HG03571 (cell line): ENCODE measurements around the gene CTTNBP2.

Experiments
- ATAC-seq: cut with Tn5 transposase; IDR thresholded peaks from one replicate; pipeline ENCODE4 v1.9.1; 2021; ENCODE audit not compliant: unreplicated experiment

Gene CTTNBP2

DNA sequence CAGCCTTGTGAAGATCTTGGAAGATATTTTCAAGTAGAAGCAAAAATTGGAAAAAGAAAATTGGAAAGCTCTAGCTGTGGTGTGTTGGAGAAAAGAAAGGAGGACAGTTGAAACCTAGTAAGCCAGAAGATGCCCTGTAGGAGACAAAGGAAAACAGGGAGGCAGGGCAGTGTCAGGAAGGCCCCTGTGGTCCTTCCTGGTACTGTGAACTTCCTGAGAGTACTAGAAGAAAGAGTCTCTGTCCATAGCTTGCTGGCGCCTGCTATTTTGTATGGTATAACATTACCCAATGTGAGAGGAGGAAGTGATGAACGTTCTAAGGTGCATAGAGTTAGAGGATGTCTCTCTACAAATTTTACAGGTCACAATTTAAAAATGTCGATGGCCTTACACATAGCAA is 183.1 kb downstream of the CTTNBP2 start:
- no peak for ATAC-seq

DNA sequence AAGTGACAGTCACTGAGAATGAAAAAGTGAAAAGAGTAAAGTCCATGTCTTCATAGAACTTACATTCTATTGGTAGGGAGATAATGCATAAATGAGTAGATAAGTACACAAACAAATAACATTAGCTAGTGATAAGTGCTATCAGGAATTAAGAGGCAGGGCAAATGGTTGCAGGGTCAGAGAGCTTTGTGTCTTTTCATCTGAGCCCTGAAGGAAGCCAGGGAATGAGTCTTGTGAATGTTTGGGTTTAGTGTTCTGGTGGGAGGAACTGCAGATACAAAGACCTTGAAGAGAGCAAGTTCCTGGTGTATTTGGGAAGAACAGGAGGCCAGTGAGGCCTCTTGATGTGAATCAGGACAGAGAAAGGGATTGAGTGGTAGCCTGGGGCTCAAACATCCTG is 183.8 kb downstream of the CTTNBP2 start:
- no peak for ATAC-seq

DNA sequence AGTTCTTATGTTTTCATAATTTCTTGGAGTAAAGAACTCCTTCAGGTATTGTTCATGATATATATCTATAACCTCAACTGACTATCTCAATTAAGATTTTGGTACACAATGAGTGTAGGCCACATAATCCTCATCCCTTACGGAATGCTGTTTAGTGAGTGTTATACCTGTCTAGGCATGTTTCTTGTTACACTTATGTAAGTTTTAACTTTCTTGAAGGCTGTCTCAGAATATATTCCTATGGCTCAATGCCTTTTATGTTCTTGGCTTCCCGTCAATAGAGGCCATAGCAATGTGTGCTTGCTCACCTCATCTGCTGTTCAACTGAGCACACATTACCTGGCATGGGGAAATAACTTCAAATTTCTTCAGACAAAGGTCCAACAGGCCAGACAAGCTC is 185.1 kb downstream of the CTTNBP2 start:
- no peak for ATAC-seq

DNA sequence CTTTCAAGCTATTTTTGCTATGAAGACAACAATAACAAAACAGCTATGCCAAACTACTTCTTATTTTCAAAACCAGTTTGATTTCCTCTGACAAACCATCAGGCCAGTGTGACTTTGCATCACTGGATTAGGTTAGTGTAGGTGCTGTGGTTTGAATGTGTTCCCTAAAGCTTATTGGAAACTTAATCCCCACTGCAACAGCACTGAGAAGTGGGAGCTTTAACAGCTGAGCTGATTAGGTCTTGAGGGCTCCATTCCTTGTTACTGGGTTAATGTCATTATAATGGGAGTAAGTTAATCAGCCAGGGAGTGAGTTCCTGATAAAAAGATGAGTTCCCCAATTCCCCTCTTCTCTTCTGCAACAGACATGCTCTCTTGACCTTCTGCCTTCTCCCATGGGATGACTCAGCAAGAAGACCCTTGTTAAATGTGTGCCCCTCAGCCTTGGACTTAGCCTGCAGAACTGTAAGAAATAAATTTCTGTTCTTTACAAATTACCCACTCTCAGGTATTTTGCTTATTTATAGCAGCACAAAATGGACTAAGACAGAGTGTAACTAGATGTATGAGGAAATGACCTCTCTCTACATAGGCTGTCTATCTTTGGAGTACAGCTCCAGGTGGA is 186.8 kb downstream of the CTTNBP2 start:
- ATAC-seq = no peak

DNA sequence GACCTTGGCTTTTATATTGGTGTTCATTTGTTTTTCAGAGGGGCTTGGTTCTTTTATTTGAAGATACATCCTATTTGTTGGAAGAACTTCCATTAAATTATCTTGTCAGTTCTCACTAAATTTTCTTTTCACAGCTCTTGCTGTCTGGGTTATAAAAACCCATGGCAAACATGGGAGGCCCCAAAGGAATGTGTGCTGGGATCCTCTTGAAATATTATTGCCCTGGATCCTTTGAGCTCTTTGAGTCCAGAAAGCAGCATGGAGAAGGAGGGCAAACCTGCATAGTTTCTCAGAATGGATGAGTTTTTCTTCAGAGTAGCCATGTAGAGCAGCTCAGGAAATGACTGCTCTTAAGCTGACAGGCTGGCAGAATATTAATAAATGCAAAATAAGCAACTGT is 187.4 kb downstream of the CTTNBP2 start:
- no peak for ATAC-seq

DNA sequence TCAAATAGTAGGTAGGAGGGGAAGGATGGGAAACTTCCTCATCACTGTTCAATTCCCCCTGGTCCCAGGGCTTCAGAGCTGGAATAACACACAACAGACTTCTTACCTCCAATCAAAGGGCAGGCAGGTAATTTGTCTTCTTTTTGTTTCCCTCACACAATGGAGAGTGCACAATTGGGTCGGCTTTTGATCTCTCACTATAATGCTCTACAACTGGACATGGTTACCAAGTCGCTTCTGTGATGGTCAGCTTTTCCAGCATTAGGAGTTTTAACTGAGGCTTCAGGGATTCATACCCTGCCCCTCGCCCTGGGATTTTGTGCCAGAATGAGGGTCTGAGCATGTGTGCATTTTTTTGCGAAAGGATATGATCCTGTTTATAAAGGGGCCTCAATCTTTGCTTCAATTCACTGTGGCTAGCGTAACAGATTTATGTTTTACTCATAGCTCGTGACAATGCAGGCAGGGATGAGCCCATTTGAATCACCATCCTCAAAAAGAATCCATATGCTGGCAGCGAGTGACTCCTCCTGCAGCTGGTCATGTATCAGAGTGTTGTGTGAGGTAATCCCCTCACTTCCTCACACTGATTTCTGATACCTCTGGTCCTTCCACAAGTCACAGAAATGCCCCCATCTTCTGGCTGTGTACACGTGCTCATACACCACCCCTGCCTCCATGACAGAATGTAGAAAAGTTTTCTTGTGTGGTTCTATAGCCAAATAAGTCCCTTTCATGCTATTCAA is 189.6 kb downstream of the CTTNBP2 start:
- ATAC-seq = no peak

DNA sequence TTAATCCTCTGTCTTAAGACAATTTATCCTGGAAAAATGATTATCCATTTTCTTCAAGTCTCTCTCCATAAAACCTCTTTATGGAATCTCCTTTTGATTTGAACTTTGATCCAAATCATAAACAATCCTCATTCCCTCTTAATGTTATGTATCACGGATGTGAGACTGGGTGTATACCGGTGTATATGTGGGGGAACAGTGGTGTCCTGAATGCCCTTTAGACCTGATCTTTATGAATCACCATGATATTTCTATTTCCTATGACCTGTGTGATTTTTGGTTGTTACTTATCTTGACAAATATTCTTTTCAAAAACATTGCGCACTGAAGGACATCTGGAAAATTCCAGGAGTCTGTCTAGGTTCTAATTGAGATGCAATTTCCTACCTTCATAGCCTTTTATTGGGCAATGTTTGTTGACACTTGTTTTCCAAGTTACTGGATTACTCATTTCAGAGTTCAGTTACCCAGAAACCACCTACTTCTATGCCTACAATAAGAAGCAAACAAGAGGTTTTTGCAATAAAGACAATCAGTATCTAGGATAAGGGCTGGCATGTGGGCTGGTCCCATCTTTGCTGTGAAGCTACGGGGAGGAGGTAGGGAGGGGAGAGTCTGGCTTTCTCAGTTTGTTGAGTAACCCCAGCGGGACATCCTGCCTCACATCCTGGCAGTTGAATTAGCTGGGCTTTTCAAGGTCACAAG is 190.4 kb downstream of the CTTNBP2 start:
- ATAC-seq = no peak

DNA sequence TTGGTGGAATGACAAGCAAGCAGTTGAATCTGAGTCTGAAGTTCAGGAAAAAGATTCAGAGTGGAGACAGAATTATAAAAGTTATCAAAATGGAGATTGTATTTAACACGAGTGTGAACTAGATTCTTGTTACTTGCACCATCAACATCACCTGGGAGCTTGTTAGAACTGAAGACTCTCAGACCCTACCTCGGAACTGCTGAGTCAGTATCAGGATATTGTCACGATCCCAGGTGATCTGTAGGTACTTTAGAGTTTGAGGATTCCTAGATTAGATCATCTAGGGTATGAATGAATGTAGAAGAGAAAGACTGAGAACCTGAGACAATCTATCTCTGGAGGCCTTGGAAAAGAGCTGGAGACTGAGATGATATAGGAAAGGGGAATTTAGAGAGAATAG is 194.1 kb downstream of the CTTNBP2 start:
- ATAC-seq = no peak

DNA sequence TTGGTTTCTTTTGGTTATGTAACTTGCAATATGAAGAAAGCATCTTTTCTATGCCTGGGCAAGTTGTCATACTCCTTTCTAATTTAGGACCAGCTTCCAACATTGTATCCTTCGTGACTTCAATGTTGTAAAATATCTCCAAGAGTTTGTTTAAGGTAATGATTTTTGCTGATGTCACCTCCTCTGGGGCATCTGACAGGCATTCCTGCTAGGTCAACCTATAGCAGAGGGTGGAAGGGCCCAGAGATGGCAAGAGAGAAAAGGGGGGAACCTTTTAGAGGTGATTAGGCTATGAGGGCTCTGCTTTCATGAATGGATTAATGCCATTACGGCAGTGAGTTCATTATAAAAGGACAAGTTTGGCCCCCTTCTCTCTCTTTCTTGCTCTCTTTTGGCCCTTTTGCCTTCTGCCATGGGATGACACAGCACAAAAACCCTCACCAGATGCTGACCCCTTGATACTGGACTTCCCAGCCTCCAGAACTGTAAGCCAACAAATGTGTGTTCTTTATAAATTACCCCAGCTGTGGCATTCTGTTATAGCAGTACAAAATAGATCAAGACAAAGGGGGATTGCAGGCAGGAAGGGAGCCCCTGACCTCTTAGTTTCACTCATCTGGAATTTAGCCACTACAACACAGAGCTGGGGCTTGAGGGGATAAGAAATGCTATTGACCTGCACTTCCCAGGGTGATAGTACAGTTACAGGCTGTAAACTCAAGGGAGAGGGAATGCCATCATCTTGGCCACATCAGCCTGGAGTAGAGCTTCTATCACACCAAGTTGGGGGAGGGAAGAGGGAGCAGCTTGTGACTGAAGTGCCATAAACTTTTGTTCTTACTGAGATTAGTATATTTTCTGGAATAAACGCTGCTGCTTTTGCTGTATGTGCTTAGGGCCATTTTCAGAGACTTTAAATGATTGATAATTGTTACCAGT is 197.5 kb downstream of the CTTNBP2 start:
- no peak for ATAC-seq

DNA sequence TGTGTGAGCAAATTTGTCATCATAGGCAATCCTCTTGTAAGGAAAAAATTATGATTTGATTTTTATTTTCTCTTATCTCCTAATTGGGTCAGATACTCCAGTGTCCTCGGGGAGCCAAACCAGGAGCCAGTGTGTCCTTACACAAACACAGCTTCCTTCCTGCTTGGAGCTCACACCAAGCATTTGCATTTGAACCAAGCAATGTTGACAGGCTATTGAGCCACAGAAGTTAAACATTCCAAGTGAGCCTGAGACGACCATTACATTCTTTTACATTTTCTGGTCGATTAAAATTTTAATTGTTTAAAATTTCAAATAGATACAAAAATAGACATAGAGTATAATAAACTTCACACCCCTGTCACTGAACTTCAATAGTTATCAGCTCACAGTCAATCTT is 198.6 kb downstream of the CTTNBP2 start:
- ATAC-seq = no peak

DNA sequence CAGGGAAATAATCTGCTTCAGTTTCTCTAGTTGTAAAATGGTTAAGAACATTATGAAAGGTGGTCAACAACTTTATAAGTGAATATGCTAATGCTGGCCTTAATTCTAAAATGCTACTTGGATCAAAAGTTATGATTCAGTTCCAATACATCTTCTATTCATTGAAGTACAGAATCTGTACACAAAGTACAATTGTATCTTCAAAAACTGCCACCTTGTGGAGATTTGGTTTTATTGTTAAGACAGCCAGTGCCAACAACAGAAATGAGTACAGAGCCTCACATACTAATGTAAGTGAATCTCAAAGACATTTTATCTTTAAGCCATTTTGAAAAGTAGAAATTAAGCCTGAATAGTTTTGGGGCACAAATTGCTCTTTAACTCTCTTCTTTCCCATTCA is 199.4 kb downstream of the CTTNBP2 start:
- ATAC-seq = no peak

DNA sequence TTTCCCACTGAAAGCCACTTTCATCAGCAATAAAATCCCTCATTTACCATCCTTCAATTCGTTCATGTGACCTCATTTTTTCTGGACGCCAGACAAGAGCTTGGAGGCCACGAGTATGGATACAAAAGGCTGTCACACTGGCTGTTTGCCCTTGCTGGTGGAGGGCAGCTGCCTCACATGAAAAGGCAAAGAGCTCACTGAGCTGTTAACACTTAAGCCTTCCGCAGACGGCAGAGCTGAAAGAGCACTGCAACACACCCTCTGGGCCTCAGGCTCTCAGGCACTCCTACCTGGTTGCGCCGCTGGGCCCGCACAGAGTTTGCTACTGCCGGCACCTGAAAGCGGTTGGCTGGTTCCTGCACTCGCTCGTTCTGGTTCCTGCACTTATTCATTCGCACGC is 199.9 kb downstream of the CTTNBP2 start:
- ATAC-seq = no peak

DNA sequence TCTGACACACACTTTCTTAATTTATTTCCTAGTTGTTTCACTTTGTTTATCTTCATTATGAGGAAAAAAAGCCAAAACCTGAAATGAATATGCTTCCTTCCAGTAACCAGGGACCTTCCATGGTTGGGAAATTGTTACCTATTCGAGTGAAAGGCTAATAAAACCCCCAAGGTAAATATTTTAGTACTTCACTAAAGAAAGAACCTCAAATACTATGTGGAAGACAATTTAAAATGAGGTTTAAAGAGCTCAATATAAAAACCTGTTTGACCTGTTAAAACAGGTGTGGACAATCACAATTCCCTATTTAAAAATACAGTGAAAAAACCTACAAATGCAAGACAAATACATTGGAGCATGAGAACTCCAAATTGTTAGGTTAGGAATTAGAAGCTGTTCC is 200.8 kb downstream of the CTTNBP2 start:
- ATAC-seq = no peak

DNA sequence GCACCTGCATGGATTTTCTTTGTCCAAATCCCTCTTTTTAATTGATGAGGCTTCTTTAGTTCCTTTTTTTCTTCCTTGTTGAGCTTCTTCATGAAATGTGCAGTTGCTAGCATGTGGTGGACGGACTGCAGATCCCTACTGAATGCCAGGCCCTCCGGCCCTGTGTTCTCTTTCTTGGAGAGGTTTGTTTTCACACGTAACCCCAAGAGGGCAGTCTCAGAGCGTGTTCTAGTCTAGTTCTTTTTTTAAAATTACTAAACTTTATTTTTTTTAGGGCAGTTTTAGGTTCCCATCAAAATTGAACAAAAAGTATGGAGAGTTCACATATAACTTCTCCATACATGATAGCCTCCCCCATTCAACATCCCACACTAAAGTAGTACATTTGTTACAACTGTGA is 203.4 kb downstream of the CTTNBP2 start:
- no peak for ATAC-seq

DNA sequence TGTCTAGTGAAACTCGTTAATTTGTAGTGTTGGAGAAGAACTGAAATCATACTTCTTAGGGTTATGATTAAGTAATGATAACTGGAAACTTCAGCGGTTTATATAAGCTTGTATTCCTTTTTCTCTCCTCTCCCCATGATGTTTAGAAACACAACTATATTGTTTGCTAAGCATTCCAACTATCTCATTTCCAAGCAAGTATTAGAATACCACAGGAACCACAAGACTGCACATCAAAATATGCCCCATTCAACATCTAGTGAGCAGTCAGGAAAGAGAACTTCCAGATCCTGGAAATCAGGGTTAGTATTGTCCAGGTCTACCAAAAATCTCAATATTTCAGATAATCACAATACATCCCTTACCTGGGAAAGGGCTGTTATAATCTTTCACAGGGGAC is 205.8 kb downstream of the CTTNBP2 start:
- ATAC-seq = no peak

DNA sequence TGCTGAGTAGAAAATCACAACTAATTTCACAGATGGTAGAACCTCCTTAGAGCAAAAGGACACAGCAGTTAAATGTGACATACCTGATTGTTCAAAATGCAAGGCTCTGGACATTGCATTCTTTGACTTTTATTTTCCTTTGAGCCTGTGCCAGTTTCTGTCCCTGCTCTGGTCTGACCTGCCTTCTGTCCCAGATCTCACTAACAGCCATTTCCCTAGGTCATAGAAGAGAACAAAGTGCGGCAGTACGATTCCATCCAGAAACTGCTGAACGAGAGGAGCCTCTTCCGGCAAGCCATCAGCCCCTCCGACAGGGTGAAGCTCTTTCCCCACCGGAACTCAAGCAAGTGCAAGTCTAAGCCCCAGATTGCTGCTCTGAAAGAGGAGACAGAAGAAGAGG is 206.6 kb downstream of the CTTNBP2 start:
- no peak for ATAC-seq

DNA sequence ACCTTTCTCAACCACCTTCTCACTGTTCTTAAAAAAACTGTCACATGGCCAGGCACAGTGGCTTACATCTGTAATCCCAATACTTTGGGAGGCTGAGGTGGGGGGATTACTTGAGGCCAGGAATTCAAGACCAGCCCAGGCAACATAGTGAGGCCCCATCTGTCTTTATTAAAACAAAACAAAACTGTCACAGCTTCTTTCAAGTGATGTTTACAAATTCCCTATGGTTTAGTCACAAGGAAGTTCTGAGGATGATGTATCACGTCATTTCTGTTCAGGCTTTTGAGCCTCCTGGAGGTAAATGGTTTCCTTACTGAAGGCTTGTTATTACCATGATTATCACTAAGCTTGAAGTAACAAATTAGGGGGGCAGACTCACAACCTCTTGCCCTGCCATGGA is 207.2 kb downstream of the CTTNBP2 start:
- no peak for ATAC-seq

DNA sequence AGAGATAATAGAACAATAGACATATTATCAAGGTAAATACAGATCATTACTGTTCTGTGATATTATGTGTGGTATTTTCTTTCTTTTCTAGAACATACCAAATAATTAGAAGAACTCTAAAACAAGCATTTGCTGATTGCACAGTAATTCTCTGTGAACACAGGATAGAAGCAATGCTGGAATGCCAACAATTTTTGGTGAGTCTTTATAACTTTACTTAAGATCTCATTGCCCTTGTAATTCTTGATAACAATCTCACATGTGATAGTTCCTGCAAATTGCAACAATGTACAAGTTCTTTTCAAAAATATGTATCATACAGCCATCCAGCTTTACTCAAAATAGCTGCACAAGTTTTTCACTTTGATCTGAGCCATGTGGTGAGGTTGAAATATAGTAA is 207.9 kb downstream of the CTTNBP2 start:
- ATAC-seq = no peak

DNA sequence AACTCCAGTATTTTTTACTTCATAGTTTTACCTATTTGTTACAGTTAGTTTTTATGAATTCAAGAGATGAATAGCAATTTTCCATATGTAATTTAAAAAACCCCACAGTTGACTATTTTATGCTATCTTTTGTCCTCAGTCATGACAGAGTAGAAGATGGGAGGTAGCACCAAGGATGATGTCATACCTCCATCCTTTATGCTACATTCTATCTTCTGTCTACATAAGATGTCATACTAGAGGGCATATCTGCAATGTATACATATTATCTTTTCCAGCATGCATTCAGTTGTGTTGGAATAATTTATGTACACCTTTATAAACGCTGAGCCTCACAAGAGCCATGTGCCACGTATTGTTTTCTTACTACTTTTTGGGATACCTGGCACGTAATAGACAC is 209.2 kb downstream of the CTTNBP2 start:
- ATAC-seq = no peak

DNA sequence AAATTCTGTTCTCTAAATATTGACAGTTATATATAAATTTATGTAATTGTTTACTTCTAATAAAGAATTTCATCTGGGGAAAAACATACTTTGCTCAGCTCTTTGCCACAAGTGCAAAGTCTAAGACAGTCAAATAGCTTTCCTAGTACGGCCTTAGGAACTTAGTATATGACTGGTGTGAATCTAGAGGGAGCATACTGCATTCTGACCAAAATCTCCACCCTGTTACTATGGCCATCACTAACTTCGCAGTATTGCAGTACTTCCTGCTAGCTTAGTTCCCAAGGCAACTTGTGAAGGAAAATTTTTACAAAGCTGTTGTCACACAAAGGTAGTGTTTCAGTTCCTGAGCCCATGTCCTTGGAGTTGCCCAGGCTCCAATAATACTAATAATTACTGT is 211.9 kb downstream of the CTTNBP2 start:
- ATAC-seq = no peak
